ENCODE results near the gene DPEP1.

GRCh38 chr16:89616623-89617022 is 3.2 kb downstream of the DPEP1 start:
- TF ChIP-seq, protein P1, sequence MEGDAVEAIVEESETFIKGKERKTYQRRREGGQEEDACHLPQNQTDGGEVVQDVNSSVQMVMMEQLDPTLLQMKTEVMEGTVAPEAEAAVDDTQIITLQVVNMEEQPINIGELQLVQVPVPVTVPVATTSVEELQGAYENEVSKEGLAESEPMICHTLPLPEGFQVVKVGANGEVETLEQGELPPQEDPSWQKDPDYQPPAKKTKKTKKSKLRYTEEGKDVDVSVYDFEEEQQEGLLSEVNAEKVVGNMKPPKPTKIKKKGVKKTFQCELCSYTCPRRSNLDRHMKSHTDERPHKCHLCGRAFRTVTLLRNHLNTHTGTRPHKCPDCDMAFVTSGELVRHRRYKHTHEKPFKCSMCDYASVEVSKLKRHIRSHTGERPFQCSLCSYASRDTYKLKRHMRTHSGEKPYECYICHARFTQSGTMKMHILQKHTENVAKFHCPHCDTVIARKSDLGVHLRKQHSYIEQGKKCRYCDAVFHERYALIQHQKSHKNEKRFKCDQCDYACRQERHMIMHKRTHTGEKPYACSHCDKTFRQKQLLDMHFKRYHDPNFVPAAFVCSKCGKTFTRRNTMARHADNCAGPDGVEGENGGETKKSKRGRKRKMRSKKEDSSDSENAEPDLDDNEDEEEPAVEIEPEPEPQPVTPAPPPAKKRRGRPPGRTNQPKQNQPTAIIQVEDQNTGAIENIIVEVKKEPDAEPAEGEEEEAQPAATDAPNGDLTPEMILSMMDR (IDR thresholded peaks at IDR 0.05; ENCODE audit: extremely low read depth in 1 of 2, insufficient read depth in 1 of 2, low read depth in 1 of 2, low read length in 2 of 2) = no peak
- TF ChIP-seq POLR2A (IDR thresholded peaks at IDR 0.05; ENCODE audit: low read depth, low read length) (no peak), POLR2AphosphoS5 (IDR thresholded peaks at IDR 0.05; ENCODE audit: insufficient read depth, low read depth, low read length) (no peak), EZH2 (IDR thresholded peaks at IDR 0.05; ENCODE audit: borderline replicate concordance, low read depth, low read length, severe bottlenecking) (no peak), MYC (IDR thresholded peaks at IDR 0.05; ENCODE audit: low read depth, low read length) (no peak), FOS (IDR thresholded peaks at IDR 0.05; ENCODE audit: borderline replicate concordance, insufficient read depth, low read length) (no peak), MAX (IDR thresholded peaks at IDR 0.05; ENCODE audit: insufficient read depth, insufficient read length) (no peak), JUN (IDR thresholded peaks at IDR 0.05; ENCODE audit: borderline replicate concordance, insufficient read depth, insufficient read length, low read depth) (no peak)

Measured in endothelial cell of umbilical vein (primary cell).